NCI-H226 (cell line): ENCODE data around the gene SLC25A38.
"Not testable (repeated sequence)": the region's sequence is repeated elsewhere in the genome, so short reads cannot be mapped to it uniquely, and the experiment has no call there.

Experiments used
- DNase-seq: peaks from one replicate; pipeline ENCODE4 v3.0.0-alpha.2; 2015

SLC25A38 gene, protein sequence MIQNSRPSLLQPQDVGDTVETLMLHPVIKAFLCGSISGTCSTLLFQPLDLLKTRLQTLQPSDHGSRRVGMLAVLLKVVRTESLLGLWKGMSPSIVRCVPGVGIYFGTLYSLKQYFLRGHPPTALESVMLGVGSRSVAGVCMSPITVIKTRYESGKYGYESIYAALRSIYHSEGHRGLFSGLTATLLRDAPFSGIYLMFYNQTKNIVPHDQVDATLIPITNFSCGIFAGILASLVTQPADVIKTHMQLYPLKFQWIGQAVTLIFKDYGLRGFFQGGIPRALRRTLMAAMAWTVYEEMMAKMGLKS

DNA sequence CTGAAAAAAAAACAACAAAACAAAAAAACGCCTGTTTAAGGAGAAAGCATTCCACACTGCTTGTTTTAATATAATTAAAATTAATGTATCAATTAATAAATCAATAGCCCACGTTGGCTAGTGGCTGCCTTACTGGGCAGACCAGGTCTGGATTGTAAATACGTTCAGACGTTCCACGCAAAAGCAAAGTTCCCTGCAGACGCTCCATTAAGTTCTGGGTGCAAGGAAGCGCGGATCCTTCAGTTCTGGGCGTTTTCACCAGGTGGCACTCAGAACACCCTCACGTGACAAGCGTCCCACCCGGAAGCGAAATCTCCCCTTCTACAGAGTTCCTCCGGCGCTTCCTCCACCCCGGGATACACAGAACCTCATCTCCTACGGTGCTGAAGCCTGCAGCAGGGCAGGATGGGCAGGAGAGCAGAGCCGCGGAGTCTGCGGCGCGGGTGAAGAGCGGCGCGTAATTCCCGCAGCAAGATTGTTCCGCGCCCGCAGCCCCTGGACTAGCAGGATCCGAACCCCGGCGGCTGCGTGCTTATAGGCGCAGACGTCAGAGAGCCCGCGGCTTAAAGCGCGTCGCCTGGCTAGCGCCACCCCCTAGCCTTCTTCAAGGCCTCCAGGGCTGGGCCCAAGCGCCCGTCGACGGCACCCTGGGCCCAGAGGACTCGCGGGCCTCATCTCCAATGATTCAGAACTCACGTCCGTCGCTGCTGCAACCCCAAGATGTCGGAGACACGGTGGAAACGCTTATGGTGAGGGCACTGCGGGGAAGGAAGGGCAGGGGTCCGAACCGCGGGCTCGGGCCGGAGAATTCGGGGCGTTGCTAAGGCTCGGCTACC is at the start of gene SLC25A38:
SLC25A38 (plus strand) TSS at position 326 of the 836 bp plus-strand sequence; CDS start at position 681, 355 bp downstream.
- peak; percentile 81 for DNase-seq

DNA sequence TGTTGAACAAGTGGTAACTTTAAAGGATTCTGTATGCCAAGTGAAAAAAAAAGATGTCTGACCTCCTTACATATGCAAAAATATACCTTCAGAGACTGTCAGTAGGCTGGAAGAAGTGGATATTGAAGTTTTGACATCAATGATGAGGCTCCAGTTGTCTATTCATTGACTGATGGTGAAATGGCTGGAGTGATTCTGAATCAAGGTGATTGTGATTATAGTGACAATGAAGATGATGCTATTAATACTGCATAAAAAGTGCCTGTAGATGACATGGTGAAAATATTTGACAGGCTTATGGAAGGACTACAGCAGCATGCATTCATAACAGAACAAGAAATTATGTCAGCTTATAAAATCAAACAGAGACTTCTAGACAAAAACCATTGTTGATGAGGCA is 49.6 kb upstream of the SLC25A38 start:
- no peak for DNase-seq

DNA sequence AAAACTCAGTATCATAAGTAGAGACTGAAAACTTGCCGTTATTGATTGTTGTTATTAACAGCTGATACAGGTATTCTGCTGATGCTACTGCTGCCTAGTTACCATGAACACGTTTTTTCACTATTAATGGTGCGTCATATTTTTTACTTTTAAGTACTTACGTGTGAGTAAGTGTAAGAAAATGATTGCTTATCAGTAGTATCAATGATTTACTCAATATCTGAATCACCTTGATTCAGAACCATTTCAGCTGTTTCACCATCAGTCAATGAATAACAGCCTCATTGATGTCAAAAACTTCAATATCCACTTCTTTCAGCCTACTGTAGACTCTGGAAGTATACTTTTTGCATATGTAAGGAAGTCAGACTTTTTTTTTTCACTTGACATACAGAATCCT is 49.0 kb upstream of the SLC25A38 start:
- no peak for DNase-seq

DNA sequence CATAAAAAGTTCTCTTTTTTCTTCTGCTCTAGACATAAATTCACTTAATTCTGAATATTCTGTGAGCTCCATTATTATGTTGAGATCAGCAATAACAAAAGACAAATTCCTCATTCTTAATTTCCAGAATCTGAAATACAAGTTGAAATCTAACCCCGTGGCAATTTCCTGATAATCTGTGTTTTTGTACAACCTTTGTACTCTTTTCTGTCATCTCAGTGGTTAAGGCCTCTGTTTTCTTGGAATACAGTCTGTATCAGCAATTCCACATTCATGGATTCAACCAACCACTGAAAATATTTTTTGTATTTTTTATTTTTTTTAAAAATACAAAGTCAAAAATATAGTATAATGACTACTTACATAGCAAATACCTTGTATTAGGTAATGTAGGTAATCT is 45.0 kb upstream of the SLC25A38 start:
- no peak for DNase-seq

DNA sequence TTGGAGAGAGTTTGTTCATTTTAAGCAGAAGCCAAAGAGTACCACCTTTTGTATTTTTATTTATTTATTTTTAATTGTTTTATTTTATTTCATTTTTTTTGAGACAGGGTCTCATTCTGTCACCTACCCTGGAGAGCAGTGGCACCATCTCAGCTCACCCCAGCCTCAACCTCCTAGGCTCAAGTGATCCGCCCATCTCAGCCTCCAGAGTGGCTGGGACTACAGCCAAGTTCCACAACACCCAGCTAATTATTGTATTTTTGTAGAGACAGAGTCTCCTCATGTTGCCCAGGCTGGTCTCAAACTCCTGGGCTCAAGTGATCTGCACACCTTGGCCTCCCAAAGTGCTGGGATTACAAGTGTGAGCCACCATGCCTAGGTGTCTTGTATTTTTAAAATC is 44.1 kb upstream of the SLC25A38 start:
- DNase-seq = no peak

DNA sequence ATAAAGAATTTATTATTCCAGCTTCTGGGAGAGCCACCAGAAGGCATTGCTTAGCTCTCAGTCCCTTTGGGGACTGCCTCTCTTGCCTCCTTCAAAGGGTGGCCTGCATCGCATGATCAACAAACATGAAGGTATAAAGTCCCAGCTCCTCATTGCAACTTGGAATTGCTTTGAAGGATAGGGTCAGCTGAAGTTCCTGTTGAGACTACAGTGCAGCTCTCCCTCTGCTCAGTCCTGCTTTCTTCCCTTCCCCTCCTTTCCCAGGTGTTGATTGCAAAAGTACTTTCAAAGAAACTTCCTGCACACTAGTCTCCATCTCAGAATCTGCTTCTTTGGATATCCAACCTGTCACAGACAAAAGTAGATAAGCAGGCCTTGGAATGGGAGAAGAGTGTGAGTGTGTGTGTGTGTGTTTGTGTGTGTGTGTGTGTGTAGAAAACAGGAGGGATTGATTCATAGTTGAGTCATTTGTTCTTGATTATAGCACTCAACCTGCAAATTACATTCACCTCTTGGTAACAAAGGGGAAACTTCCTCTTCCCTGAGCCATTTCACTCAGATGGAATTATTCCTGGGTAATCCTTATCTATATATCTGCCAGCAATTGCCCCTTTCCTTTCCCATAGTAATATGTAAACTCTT is 40.0 kb upstream of the SLC25A38 start:
- no peak for DNase-seq

DNA sequence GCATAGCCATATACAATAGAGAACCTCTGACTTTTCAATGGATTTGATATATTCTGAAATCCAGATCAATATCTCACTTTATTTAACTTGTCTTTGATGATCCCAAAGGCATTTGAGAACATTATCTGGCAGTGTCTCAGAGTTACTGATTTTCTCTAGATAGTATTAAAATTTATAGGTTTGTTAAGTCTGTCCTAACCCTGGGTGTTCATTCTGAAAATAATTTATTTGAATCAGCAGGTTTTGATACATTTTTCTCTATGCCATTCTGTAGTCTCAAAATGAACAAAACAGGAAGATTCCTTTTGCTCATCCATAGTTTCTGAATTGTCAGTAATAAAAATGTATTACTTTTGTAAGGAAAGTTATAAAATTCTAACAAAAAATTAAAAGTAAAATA is 39.4 kb upstream of the SLC25A38 start:
- no peak for DNase-seq

DNA sequence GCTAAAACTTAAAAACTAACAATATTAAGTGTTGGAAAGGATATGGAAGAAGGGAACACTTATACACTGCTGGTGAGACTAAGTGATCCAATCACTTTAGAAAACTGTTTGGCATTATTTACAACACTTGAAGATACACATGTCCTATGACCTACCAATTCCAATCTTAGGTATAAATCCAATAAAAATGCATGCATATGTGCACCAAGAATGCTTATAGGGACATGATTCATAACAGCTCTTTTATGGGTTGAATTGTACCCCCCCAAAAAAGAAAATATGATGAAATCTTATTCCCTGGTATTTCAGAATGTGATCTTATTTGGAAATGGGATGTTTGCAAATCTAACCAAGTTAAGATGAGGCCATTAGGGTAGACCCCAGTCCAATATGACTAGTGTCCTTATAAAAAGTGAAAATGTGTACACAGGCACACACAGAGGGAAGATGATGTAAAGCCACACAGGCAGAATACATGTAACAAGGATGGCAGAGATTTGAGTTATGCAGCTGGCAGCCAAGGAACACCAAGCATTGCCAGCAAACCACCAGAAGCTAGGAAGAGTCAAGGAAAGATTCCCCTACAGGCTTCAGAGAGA is 38.3 kb upstream of the SLC25A38 start:
- no peak for DNase-seq

DNA sequence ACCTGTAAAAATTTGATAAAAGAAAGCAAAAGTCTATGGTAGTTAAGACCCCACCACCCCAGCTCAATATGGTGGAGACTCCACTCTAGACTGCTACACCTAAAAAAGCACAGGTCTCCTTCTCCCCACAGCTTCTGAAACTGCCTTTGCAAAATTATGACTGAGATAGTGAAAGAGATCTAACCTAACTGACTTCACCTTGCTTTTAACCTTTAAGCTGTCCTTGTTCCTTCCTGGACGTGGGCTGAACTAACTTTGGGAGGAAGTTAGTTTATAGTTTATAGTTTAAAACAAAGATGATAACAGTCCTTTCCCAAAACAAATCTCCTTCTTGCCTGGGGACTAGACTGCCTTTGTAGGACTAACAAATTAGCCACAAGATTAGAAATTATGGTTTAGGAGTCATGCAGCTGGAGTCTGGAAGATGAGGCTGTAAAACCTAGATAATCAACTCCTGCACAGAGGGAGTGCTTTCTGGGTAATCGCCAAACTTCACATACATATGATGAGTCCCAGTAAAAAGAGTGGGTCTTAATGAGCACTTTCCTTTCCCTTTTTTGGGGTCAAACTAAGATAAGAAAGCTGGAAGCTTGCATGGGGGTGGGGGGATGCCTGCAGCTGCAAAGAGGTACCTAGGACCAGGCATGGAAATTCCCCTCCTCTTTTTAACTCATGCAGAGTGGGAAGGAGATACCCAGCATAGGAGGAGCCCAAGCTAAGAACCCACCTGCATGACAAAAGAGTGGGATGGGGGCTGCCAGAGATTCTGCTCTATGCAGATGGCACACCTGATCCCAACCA is 36.2 kb upstream of the SLC25A38 start:
- DNase-seq = no peak

DNA sequence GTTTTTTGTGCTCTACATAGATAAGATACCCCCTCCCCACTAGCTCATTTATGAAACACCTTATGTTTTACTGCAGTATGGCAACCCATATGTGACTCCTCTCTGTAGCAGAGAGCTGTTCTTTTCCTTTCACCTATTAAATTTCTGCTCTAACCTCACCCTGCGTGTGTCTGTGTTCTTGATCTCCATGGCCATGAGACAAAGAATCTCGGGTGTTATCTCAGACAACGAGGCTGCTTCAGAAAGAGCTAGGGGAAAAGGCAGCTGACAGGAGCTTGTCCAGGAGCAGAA is 35.6 kb upstream of the SLC25A38 start:
- DNase-seq = no peak

DNA sequence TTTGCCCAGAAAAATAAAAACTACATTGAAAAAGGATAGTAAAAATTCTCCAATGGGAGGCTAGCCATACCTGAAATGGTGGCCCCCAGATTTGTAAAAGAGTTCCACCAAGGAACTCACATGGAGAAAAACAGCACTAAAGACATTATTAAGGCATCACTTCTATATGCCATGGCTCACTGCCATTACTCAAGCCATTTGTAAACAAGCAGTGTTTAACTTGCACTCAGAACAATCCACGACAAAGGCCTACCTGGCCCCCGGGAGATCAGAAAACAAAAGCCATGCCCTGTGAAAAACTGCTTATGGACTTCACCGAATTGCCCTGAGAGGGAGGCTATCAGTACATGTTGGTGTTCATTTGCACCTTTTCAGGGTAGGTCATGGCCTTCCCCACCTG is 34.1 kb upstream of the SLC25A38 start:
- DNase-seq = no peak

DNA sequence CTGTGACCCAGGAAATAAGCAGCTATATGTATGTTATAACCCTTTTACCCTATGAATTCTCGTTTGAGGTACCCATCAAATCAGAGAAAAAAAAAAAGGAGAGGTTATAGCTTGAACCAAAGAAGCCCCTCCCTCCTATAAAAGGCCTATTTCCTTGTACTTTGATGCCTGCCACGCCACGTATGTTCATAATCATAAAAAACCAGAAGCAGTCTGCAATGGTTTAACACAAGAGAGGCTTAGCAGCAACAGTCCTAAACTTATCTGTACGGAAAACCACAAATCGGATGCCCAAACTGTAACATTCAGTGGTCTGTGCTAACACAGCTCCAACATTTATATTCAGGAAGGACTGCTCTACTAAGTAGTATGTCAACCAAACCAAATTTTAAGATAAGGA is 32.5 kb upstream of the SLC25A38 start:
- no peak for DNase-seq

DNA sequence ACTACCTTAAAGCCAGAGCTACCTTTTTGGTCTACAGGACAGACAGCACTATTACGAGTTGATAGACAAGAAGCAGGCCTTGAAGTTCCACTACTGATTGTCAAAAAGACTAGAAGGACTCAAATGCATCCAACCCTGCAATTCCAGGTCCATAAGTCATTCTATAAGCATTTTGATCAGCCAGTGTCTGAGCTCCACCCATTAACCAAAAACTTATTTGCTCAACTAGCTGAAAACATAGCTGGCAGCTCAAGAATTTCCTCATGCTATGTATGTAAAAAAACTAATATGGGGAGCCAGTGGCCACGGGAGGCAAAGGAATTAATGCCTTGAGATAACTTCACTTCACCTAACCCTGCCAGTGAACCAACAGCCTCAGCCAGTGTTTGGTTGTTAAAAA is 32.0 kb upstream of the SLC25A38 start:
- not testable (repeated sequence) for DNase-seq

DNA sequence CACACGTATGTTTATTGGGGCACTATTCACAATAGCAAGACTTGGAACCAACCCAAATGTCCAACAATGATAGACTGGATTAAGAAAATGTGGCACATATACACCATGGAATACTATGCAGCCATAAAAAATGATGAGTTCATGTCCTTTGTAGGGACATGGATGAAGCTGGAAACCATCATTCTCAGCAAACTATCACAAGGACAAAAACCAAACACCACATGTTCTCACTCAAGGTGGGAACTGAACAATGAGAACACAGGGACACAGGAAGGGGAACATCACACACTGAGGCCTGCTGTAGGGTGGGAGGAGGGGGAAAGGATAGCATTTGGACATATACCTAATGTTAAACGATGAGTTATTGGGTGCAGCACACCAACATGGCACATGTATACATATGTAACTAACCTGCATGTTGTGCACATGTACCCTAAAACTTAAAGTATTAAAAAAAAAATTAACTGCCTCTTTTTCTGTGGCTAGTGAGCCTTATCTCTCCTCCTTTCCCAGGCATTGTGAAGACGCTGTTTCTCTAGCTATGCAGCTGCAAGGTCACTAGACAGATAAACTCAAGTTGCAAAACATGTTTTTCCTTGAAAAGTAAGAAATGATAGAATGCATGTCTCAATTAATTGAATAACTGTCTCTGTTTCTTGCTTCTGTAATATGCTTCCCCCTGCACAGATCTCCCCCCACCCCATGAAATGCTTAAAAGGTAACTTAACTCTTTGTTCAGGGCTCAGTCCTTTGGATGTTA is 29.8 kb upstream of the SLC25A38 start:
- not testable (repeated sequence) for DNase-seq

DNA sequence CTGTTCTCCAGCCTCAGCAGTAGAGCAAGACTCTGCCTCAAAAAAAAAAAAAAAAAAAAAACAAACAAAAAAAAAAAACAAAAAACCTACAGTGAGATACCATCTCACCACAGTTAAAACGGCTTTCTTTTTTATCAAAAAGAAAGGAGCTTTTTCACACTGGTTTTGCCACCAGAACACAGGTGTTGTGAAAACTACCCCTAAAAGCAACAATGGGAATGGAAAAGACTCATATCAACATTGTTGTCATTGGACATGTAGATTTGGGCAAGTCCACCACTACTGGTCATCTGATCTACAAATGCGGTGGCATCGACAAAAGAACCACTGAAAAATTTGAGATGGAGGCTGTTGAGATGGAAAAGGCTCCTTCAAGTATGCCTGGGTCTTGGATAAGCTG is 24.8 kb upstream of the SLC25A38 start:
- no peak for DNase-seq

DNA sequence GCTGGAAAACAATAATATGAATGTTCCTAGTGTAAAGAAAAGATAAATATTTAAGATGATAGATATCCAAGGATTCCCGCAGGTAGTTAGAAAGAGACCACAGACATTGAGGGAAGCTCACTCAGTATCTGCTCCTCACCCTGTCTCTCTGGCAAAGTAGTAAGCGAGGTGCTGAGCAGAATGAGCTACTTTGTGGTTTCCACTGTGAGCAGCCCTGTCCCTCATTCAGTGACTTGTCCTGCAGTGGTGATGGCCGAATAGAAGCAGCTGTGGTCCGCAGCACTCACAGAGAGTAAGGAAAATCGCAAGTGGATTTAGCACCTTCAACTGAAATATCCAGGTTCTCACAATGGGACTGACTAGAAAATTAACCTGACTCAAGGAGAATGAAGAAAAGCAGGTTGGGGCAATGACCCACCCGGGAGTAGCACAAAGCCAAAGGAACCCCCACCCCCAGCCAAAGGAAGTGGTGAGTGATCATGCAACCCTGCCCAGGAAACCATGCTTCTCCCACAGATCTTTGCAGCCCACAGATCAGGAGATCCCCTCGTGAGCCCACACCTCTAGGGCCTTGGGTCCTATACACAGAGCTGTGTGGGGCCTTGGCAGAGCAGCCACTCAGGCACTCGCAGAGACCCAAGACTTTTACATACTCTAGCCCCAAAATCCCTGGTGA is 21.8 kb upstream of the SLC25A38 start:
- DNase-seq = no peak

DNA sequence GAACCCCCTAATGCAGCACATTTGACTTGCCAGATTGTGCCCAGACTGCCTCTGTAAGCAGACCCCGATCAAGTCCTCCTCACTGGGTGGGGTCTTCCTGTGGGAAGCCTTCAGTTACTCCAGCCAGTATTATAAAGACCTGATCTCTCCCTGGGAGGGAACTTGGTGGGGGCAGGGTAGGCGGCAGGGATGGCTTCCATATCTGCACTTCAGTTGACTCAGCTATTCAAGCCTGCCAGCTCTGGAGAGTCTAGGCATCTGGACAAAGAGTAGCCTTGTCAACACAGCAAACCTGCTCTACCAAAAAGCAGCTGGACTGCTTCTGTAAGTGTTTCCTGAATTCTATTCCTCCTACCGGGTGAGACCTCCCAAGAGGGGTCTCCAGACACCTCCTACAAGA is 21.0 kb upstream of the SLC25A38 start:
- DNase-seq = no peak

DNA sequence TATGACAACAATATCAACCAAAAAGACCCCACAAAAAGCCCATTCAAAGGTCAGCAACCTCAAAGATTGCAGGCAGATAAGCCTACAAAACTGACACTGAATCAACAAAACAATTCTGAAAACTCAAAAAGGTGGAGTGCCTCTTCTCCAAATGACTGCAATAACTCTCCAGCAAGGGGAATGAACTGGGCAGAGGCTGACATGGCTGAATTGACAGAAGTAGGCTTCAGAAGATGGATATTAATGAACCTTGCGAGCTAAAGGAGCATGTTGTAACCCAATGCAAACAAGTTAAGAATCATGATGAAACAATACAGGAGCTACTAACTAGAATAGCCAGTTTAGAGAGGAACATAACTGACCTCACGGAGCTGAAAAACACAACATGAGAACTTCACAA is 20.4 kb upstream of the SLC25A38 start:
- no peak for DNase-seq

DNA sequence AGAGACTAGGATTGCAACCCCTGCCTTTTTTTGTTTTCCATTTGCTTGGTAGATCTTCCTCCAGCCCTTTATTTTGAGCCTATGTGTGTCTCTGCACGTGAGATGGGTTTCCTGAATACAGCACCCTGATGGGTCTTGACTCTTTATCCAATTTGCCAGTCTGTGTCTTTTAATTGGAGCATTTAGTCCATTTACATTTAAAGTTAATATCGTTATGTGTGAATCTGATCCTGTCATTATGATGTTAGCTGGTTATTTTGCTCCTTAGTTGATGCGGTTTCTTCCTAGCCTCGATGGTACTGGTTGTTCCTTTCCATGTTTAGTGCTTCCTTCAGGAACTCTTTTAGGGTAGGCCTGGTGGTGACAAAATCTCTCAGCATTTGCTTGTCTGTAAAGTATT is 12.7 kb upstream of the SLC25A38 start:
- DNase-seq = not testable (repeated sequence)

DNA sequence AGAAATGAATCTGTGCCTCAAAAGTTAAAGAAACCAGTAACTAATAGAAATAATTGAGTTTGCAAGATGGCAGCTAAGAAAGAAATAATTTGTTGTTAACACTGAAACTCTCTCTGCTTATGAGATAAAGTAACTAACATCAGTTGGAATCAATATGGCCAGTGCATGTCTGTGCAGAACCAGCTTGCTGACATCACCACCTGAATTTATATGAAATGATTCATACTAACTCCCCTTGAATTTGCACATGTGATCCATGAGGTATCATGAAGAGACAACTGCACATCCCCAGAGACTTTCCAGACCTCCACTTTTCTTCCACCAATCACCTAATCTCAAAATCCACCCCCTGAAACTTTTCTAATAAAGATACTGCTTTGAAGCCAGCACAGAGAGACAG is 10.3 kb upstream of the SLC25A38 start:
- no peak for DNase-seq

DNA sequence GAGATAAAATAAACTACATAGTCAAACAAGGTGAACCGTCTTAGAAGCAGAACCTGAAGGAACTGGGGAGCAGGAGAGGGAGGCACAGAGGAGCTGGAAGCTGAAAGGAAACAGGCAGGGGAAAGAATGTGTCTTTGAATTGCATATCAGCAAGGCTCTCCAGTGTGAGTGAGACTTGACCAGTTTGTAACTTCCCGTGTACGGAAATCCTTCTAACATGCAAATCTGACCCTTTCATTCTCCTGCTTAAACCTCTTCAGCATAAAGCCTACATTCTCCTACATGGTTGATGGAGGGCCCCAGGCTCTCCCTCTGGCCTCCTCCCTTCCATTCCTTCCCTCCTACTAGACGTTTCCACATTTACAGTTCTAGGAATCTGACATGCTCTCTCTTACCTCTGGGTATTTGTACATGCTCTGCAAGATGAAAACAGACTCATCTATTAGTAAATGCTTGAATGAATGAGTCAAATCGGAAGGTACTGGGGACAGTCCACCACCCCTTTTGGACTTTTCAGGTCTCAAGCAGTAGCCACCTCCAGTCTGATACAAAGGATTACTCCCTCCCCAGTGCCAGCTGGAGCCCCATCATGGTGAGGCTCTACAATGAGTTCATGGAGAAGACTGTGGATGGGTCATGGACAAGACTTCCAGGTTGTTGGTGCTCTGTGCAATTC is 6.1 kb upstream of the SLC25A38 start:
- no peak for DNase-seq
